Fibroblast of upper back skin (primary cell): ENCODE data around the gene CADPS2.
A peak's percentile ranks its signal among the peaks of the same experiment; 100 is the strongest.

ENCODE experiments used
- DNase-seq: peaks from one replicate; pipeline ENCODE4 v3.0.0-alpha.2; 2013

Gene CADPS2

DNA sequence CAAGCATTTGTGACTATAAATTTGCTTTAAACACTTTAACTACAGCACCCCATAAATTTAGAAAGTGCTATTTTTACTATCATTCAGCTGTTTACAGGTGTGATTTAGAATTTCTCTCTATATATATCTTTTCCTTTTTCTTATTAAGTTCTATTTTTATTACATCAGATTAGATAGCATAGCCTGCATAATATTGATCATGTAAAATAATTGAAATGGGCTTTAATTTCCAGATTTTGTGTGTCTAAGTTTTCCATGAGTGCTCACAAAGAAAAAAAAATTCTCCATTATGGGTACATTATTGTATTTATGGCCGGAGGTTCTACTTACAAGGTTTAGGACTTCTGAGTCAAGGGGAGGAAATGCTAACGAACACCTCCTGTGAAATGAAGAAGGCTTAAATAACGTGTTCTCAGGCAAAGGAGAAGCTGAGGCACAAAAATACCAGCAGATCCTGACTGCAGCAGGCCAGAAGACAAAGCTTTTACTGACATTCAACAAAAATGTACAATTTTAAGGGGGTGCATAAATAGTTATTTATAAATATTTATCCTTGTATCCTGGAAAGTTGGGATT is 301.5 kb downstream of the CADPS2 start:
- no peak for DNase-seq

DNA sequence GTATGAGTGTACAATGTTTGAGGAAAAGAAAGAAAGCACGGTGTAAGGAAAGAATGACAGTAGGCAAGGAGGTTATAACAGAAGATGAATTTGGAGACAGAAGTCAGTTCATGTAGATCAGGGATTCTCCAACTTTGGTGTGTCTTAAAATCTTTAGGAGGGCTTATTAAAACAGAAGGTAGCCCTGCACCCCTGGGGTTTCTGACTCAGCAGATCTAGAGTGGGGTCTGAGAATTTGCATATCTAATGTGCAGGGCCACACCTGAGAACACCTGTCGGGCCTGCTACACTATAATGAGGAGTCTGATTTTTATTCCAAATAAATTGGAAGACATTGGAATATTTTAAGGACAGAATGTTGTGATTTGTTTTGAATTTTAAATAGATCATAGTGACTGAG is 307.9 kb downstream of the CADPS2 start:
- no peak for DNase-seq

DNA sequence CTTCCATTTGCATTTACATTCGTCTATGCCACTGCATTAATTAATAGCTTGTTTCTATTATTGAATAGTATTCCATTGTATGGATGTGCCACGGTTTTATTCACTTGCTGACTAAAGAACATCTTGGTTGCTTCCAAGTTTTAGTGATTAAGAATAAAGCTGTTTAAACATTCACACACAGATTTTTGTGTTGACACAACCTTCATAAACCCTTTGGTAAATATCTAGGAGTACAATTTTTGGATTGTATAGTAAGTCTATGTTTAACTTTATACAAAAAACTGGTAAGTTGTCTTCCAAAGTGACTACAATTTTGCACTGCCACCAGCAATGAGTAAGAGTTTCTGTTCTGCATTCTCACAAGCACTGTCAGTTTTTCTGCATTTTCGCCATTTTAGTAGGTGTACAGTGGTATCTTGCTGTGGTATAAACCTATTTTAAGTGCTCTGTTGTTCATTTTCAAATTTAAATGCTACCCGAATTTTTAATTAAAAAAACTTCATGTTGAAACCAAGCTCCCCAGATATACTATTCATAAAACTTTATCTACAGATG is 308.7 kb downstream of the CADPS2 start:
- no peak for DNase-seq

DNA sequence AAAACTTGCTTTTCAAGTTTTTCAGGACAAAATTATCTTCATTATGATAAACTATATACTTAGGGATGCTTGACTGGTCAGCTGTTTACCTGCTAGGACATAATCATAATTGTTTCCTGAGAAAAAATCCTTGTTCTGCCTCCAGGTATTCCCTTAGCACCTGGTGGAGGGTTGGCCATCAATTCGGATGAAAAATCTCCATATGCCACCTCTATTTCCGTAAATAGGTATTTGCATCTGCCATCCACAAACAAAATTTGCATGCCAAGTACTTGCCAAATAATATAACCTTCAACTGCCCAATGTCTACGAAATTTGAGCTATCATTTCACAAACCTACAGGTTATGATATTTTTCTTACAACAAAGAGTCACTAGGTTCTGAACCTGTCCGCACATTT is 313.6 kb downstream of the CADPS2 start:
- no peak for DNase-seq

DNA sequence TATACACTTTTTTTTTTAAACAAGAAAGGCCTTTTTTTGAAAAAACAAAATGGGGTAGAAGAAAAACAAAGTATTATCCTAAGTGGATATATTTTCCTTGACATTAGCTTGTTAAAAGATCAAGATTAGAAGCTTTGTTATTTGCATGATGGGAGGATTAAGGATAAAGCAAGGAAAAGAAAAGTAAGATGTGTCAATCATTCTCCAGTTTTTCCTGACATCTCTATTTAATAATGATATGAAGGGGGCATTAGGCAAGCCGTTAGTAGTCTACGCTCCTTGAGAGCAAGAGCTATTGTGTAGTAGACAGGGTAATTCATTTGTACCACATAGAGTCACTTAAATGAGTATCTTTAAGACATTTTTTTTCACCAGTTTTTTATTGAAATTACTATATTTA is 324.9 kb downstream of the CADPS2 start:
- no peak for DNase-seq

DNA sequence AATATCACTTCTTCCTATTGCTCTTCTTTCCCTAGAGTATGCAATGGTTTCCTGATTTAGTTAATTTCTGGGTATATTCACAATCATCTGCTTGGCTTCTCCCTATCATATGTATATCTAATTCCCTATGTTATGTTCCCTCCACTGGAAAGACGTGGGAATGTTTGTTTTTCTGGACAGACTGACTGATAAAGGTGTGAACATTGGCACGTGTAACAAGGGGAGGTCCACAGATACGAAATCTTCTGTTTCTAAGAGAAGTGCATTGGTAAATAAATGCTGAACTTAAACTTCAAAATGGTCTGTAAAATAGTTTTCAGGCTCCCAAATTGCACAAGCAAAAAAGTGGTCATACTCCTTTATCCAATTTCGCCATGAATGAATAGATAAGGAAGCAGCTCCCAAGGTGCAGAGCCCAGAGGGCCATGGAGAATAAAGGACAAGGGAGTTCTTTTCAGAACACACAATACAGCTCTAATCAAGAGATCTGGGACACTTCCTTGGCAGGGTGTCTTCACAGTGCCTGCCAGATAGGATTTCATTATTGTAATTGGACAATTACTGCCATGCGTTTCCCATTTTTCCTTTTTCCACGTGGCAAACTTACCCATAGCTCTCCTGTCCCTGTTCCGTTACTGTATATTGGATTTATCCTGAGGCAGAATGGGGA is 329.3 kb downstream of the CADPS2 start:
- no peak for DNase-seq

DNA sequence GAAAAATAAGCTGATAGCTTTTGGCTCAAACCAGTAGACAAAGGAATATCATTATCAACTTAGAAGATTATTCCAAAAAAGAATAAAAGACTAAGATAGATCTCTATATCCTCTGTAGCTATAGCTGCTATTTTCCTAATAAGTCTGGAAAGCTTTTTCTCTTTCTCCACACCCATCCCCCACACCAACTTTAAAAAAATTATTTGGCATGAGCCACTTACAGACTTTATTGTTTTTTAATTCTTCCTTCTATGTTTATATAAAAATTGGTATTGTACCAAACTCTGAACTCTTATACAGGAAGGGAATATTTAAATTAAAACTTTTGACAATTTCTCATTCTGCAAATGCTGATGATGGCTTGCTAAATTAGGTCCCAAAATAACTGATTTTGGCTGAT is 330.0 kb downstream of the CADPS2 start:
- no peak for DNase-seq

DNA sequence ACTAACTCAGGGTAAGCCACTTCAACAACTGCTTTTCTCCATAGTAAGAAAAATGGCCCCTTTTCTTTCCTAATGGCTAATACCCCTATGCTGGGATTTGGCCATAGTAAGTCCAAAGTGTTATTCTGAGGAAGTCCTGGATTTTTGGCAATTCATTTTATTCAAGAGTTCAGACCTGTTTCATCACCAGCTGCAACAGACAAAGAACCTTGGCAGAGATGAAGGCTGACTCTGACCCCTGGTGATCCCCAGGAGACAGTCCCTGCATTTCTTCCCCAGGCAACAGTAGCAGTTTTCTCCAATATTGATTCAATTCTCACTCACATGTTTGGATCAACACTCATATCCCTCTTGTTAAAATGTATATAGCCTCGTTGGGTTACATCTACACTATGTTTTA is 332.5 kb downstream of the CADPS2 start:
- DNase-seq = no peak

DNA sequence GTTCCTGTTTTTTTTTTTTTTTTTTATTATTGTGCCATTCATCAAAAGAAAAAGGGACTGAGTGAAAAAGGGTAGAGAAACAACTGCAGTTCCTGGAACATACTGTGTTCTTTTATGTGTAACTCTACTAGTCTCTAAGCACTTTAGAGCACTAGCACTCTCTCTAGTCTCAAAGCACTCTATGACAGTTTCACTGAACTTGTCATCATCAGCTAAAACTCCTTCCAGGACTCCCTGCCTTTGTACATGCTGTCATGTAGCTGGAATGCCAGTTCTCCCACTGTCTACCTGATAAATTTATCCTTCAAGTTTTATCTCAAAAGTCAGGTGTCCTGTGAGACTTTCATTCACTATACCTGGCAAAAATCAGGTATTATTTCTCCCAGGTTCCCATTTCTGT is 333.5 kb downstream of the CADPS2 start:
- DNase-seq = no peak

DNA sequence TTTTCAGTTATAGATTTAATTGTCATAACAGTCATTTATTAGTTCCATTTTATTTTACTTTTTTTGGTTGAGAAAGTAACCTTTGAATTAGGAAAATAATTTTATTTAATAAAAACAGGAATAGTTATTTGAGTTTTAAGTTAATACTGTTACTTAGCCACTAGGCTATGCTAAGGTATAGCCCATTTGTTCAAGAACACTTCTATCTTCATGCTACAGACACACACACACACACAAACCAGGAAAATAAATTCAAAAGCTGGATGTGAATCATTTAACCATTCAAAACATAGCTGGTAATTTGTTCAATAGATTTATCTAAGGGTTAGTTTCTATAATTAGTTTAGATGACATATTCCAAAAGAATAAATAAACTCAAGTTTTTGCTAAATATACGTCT is 335.7 kb downstream of the CADPS2 start:
- DNase-seq = no peak

DNA sequence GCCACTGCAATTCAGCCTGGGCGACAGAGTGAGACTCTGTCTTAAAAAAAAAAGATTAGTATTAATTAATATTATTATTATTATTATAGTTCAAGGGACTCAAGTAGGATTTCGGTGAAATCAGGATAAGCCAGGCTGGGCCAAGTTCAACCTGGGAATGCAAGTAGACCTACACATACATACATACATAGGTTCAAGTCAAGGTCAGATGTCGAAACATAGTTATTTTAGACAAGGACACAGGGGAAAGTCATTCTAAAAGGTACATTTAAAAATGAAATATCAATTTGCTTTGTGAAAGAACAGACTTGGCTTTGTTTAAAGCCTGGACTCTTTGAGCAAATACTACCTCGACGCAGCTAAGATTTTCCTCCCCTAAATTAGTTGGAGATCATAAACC is 336.7 kb downstream of the CADPS2 start:
- no peak for DNase-seq

DNA sequence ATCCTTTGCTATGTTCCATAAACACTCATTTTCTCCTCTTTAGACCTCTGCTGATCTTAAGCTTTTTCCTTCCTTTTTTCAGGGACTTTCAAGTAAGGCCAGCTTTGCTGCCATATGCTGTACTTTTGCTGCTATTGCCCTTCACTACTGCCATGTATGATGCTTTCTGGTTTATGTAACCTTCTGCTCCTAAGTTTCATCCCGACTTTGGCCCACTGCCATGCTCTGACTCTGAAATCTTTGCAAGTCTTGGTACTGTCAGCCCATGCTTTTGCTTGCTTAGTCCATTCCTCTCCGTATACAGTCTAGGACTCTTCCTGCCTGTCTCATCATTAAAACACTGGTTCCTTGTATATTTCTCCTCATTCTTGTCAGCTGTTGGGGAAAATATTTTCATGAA is 339.8 kb downstream of the CADPS2 start:
- no peak for DNase-seq

DNA sequence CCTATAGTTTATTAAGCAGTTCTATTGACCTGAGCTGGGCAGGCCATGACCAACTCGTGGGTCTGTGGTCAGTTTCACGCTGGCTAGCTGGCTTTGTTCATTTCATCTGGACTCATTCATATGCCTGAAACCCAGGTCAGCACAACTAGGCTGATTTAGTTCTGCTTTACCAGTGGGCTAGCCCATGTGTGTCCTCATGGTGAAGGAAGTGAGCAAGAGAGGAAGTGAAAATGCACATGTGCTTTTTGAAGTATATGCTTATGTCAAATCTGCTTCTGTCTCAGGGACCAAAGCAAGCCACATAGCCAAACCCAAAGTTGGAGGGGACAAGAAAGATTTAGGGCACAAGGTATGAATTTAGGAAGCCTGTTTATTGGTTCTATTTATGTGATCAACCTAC is 341.8 kb downstream of the CADPS2 start:
- no peak for DNase-seq

DNA sequence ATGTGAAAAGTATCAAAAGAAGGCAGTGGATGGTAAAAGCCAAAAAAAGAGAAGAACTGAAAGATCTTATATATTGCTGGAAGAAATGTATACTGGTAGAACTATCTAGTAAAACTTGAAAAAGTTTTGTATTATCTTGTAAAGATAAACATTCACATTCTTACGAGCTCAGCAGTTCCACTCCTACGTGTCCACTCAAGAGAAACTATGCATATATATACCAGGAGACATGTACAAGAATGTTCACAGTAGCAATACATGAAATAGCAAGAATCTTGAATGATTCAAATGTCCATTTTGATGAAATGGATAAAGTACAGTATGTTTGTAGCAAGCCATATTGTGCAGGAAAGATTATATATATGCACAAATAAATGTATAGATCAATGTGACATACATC is 342.4 kb downstream of the CADPS2 start:
- no peak for DNase-seq

DNA sequence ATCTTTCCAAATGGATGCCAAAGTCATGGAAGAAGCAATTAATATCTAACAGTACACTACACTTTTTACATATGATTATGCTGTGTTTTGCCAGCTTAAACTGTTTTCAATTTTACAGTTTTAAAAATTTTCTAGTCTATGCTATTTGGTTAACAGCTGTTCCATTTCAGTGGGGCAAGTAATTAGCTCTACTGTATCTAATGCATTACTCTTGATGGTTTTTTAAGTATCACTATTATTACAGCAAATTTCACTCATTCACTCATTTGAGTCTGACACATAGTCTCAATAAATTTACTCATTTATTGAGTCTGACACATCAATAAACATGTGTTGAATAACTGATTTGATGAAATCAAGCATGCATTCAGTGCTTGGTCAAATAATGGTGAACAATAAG is 343.1 kb downstream of the CADPS2 start:
- no peak for DNase-seq

DNA sequence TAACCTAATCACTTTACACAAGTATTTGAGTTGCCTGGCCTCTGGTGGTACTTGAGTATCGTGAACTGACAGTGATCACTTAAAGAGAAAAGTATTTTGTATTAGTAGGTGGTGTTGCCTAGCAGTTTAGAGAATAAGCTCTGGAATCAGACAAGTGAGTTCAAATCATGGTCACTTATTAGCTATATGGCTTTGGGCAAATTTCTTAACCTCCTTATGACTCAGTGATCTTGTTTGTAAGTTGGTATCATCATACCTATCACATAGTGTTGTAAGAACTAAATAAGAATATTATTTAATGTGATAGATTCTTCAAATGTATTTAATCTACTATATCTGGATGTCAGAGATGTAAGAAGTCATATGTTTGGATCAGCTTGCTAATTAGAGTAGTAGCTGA is 351.2 kb downstream of the CADPS2 start:
- no peak for DNase-seq

DNA sequence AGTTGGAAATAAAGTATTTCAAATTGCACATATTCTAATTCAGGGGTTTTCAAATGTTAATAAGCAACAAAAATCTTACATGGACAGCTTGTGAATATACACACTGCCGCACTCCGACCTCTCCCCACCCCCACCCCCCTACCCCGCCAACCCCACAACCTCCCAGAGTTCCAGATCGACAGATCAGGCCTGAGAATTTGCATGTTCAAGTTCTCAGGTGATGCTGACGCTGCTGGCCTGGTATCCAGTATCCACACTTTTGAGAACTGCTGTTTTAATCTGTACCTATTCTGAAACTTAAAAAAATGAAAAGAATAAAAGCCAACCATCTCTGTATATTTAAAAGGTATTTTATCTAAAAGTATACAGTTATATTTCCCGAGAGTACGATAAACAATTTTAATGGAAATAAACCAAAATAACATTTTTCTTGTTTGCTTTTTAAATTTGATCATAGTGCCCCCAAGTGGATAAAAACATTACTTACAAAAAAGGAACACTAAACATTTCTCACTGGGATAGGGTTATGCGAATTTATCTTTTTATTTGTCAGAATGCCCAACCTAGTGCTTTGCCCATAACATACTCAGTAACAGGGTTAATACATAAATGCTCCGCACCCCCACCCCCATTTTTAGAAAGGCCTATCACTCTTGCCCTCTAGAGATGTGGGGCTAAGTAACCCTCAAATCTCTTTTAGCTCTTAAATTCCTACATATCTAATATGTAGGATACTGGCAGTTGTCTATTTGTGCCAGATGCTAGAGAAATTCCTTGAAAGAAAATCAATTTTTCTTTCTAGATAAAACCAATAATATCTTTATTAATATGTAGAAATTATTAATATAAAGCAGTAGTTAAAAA is 353.6 kb downstream of the CADPS2 start:
- no peak for DNase-seq

DNA sequence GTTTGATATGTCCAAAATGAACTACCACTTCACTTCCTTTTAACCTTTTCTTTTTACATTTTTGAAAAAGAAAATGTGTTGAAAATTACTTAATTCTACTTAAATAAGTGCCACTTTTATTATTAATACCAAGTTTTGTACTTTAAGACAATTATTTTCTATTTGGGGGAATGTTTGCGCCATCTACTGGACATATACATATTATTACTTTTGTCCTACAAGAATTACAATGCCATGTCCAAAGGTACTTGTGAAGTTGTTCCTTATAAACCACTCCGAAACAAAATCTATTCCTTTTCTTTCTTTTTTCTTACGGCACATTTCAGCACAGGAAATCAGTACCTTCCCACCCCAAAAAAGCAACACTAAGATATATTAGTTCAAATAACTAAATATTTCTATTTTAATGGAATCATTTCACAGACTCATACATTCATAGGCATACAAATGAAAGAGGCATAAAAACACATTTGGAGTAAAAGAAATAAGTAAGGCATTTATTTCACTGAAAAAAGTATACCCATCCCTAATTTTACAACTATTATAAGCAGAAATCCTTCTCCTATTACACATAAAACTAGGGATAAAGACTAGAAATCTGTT is 357.3 kb downstream of the CADPS2 start:
- peak; percentile 23 for DNase-seq

DNA sequence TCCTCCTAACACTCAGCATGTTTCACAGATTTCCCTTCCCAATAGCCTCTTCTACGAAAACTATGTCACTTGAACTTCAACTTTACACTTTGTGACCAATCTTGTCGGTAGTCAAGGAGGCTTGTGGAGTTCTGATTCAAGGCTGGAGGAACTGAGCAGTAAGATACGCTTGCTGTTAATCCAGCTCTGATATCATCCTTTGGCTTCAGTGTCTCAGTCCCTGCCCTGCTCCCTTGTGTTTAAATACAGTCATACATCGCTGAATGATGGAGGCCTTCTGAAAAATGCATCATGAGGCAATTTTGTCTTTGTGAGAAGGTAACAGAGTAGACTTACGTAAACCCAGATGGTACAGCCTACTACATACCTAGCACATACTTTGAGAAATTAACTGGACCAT is 360.9 kb downstream of the CADPS2 start:
- no peak for DNase-seq

DNA sequence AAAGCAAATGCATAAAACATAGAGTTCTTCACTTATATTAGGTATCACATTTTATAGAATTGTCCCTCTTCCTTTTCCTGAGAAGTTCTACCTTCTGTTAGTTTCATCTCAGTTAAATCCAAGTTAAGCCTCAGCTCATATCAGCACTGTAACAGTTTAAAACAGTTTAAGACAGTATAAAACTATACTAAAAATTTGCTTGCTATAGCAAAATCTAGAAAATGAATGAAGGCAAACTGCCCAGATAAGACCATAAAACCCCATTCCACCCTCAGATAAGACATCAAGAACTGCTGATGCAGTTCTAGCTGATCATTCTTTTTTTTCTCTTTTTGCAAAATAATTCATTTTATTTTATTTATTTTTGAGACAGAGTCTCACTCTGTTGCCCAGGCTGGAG is 364.5 kb downstream of the CADPS2 start:
- DNase-seq = no peak

DNA sequence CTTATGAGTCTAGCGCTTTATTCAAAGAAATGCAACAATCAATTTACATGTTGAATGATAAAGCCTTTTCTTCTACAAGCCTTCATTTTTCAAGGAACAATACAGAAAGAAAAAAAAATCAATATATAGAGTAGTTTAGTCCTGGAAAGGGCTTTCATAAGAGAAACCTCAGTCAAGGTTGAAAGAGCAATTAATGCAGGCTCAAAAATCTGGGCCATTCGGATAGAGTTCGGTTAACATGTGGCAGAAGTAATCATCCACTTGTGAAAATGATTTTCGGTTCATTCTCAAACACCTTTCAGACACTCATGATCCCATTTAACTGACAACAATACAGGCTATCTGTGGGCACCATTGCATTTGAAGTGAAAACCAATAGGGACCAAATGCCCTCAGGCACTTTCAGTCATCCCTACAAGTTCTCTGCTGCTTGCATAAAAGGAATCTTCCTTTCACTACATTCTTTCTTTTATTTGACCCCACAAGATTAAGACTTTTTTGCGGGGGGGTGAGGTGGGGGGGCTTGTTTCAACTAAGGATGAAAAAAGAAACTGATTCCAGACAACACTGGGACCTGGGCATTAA is 365.2 kb downstream of the CADPS2 start:
- no peak for DNase-seq

DNA sequence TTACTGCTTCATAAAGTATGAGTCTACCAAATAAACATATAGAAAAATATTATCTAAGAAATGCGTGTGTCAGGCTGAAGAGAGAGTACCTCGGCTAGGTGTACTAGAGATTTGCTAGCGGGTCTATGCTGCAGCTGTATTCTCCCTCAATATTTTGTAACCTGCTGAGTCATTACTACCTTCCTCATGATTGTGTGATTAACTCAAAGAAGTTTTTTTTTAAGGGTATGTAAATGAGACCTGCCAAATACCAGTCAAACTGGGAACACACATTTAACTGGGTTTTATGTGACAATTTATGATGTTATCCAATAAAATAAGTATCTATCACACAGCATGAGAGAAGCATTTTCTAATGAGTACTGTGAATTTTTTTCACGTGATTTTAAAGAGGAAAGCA is 367.8 kb downstream of the CADPS2 start:
- no peak for DNase-seq

DNA sequence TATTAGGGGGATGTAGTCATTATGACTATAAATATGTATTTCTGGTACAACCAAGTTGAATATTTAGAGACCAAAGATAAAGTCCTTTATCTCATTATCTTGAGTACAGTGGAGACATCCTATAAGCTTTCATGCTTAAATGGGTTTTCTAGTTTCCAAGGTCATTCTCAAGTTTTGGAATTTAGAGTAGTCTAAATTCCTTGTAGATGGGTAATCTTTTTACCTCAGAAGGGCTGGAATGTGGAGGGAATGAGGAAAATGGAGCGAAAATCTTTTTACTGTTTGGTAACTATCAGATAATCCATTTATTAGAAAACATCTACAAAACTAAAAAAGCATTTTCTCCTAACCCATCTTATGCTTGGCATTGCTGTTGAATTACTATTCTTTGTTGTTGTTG is 368.7 kb downstream of the CADPS2 start:
- DNase-seq = no peak
